CD14-positive monocyte (primary cell): ENCODE measurements around the gene ABCG5. TPM values are rescaled to one million over a fixed set of nuclear protein-coding genes. Genes with fewer than 3 reads are reported as not detected.

Experiments used
- DNase-seq, 3 donors: peaks; one replicate each; pipeline ENCODE4 v3.0.0-alpha.2; 2011 to 2022
- H2AFZ ChIP-seq: 2 replicates; pipeline ENCODE4 v1.6.0; 2012; ENCODE audit warnings: mild to moderate bottlenecking, low read depth, low read length, inconsistent platforms; ENCODE audit not compliant: insufficient read depth, poor library complexity, severe bottlenecking
- H3K27ac ChIP-seq, 2 donors: 1 replicate in 1 of 2; 2 replicates in 1 of 2; pipeline ENCODE4 v1.5.1; 2012 to 2013; ENCODE audit warnings: low read length in 2 of 2, control low read depth in 1 of 2, inconsistent platforms in 1 of 2, low read depth in 1 of 2, mild to moderate bottlenecking in 1 of 2
- H3K27me3 ChIP-seq, 2 donors: one replicate each; pipeline versions ENCODE4 v1.6.0 to v1.6.1; 2011 to 2013; ENCODE audit warnings: low read length in 2 of 2; ENCODE audit not compliant: control insufficient read depth in 2 of 2, insufficient read depth in 2 of 2
- H3K36me3 ChIP-seq, 2 donors: replicated peaks in 1 of 2; 1 replicate in 1 of 2; 2 replicates in 1 of 2; pipeline versions ENCODE4 v1.5.1 to v1.6.1; 2012 to 2013; ENCODE audit warnings: low read length in 2 of 2, control low read depth in 1 of 2, inconsistent platforms in 1 of 2, mild to moderate bottlenecking in 1 of 2; ENCODE audit not compliant: insufficient read depth in 2 of 2, control insufficient read depth in 1 of 2
- H3K4me1 ChIP-seq, 2 donors: 1 replicate in 1 of 2; 2 replicates in 1 of 2; pipeline versions ENCODE4 v1.5.1 to v1.6.1; 2012 to 2013; ENCODE audit warnings: low read length in 2 of 2, control low read depth in 1 of 2, inconsistent platforms in 1 of 2, mild to moderate bottlenecking in 1 of 2, moderate library complexity in 1 of 2; ENCODE audit not compliant: insufficient read depth in 2 of 2, control insufficient read depth in 1 of 2
- H3K4me2 ChIP-seq: replicated peaks from 2 replicates; pipeline ENCODE3; 2012; ENCODE audit warnings: low read length, moderate library complexity, mild to moderate bottlenecking; ENCODE audit not compliant: poor library complexity, severe bottlenecking; ENCODE audit errors: extremely low read depth
- H3K4me3 ChIP-seq, 3 experiments: fragments of 200-600 bp in 1 of 3; sonication (generic) in 1 of 3; replicated peaks in 1 of 3; 1 replicate in 2 of 3; 2 replicates in 1 of 3; pipeline ENCODE4 v1.5.1; 2011 to 2013; ENCODE audit warnings: low read length in 3 of 3, mild to moderate bottlenecking in 3 of 3, control low read depth in 2 of 3, low read depth in 2 of 3, inconsistent platforms in 1 of 3, moderate library complexity in 1 of 3
- H3K79me2 ChIP-seq: 2 replicates; pipeline ENCODE4 v1.6.0; 2012; ENCODE audit warnings: mild to moderate bottlenecking, control low read depth, inconsistent platforms, low read length, moderate library complexity; ENCODE audit not compliant: insufficient read depth
- H3K9ac ChIP-seq: 2 replicates; pipeline ENCODE4 v1.6.0; 2017; ENCODE audit warnings: low read length, mild to moderate bottlenecking; ENCODE audit not compliant: insufficient read depth, poor library complexity, severe bottlenecking
- H3K9me3 ChIP-seq, 2 donors: replicated peaks in 1 of 2; 1 replicate in 1 of 2; 2 replicates in 1 of 2; pipeline versions ENCODE4 v1.5.1 to v1.6.1; 2012 to 2013; ENCODE audit warnings: low read length in 2 of 2, control low read depth in 1 of 2; ENCODE audit not compliant: control insufficient read depth in 1 of 2, insufficient read depth in 1 of 2
- H4K20me1 ChIP-seq: 2 replicates; pipeline ENCODE4 v1.6.0; 2012; ENCODE audit warnings: mild to moderate bottlenecking, low read length, control low read depth, moderate library complexity; ENCODE audit not compliant: insufficient read depth
- H3K27ac Mint-ChIP-seq, 7 donors: one replicate each; pipeline ENCODE4 v1.8.0; 2020; ENCODE audit warnings: mild to moderate bottlenecking in 7 of 7, mixed read lengths in 7 of 7, moderate library complexity in 6 of 7, inconsistent platforms in 2 of 7
- H3K27me3 Mint-ChIP-seq, 3 donors: one replicate each; pipeline ENCODE4 v1.8.0; 2021 to 2022; ENCODE audit warnings: low read depth in 3 of 3, mild to moderate bottlenecking in 3 of 3, mixed read lengths in 3 of 3, moderate library complexity in 3 of 3, inconsistent platforms in 1 of 3
- H3K36me3 Mint-ChIP-seq, 2 donors: one replicate each; pipeline ENCODE4 v1.8.0; 2020; ENCODE audit warnings: mixed read lengths in 2 of 2, inconsistent platforms in 1 of 2, mild to moderate bottlenecking in 1 of 2
- H3K4me1 Mint-ChIP-seq: one replicate; pipeline ENCODE4 v1.8.0; 2020; ENCODE audit warnings: mild to moderate bottlenecking, mixed read lengths
- H3K4me3 Mint-ChIP-seq, 2 donors: one replicate each; pipeline ENCODE4 v1.8.0; 2020; ENCODE audit warnings: mild to moderate bottlenecking in 2 of 2, mixed read lengths in 2 of 2, moderate library complexity in 1 of 2
- H3K9me3 Mint-ChIP-seq, 7 donors: one replicate each; pipeline ENCODE4 v1.8.0; 2020 to 2022; ENCODE audit warnings: mixed read lengths in 7 of 7, mild to moderate bottlenecking in 6 of 7, moderate library complexity in 6 of 7, inconsistent platforms in 2 of 7
- WGBS: methylation state at CpG from one replicate; pipeline ENCODE4 v1.1.5; 2013; ENCODE audit warnings: missing lambda C conversion rate; ENCODE audit not compliant: insufficient coverage; 5-methylcytosine and 5-hydroxymethylcytosine counted together
- intact Hi-C, 2 donors: fragments of 100-400 bp; cut with micrococcal nuclease; formaldehyde crosslinking; loops; one replicate each; pipeline versions ENCODE4 v1.15.0 to v1.15.1; 2023
- polyA plus RNA-seq, 3 donors: library from polyadenylated mRNA; depleted of rRNA in 1 of 3; unstranded in 2 of 3; stranded (reverse) in 1 of 3; fragments of 300-500 nt in 2 of 3; fragments of >200 nt in 1 of 3; fragmentation: Illumina TruSeq in 2 of 3; gene quantifications; 1 replicate in 2 of 3; 2 replicates in 1 of 3; pipeline ENCODE4 v1.2.3, GENCODE V29; 2012 to 2021
- TF ChIP-seq, protein P1 (sequence below): fragments of 200-600 bp; IDR thresholded peaks from one replicate; pipeline ENCODE4 v1.8.0; 2022; ENCODE audit warnings: antibody characterized with exemption, mild to moderate bottlenecking

The ABCG5 gene
- polyA plus RNA-seq, 3 donors: not detected

- no peak overlapping the region for H3K27ac Mint-ChIP-seq
- Histone ChIP-seq H3K4me2 (no peak overlapping the region), H3K4me1 (no peaks in the 10 kb centered on the region), H3K36me3 (no peaks in the 10 kb centered on the region), H3K27ac (no peak overlapping the region), H2AFZ (no peak overlapping the region), H3K9me3 (no peaks in the 10 kb centered on the region), H3K4me3 (no peak overlapping the region), H3K9ac (no peak overlapping the region), H3K27me3 (peaks cover 5 to 12% of the 10 kb centered on the region in 2 donors), H3K79me2 (no peaks in the 10 kb centered on the region), H4K20me1 (no peaks in the 10 kb centered on the region)
- H3K36me3 Mint-ChIP-seq: no peaks in the 10 kb centered on the region
- TF ChIP-seq, protein P1, sequence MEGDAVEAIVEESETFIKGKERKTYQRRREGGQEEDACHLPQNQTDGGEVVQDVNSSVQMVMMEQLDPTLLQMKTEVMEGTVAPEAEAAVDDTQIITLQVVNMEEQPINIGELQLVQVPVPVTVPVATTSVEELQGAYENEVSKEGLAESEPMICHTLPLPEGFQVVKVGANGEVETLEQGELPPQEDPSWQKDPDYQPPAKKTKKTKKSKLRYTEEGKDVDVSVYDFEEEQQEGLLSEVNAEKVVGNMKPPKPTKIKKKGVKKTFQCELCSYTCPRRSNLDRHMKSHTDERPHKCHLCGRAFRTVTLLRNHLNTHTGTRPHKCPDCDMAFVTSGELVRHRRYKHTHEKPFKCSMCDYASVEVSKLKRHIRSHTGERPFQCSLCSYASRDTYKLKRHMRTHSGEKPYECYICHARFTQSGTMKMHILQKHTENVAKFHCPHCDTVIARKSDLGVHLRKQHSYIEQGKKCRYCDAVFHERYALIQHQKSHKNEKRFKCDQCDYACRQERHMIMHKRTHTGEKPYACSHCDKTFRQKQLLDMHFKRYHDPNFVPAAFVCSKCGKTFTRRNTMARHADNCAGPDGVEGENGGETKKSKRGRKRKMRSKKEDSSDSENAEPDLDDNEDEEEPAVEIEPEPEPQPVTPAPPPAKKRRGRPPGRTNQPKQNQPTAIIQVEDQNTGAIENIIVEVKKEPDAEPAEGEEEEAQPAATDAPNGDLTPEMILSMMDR: no peak
- H3K4me3 Mint-ChIP-seq: no peak overlapping the region
- H3K27me3 Mint-ChIP-seq: peaks cover 16 to 35% (median 27%) of the 10 kb centered on the region in 3 donors
- H3K9me3 Mint-ChIP-seq: no peaks in the 10 kb centered on the region
- no CpG with 5 or more reads among the region's 3 CpGs for WGBS
- intact Hi-C loops: no loop called here
- peaks cover 2% of the 10 kb centered on the region for H3K4me1 Mint-ChIP-seq
- DNase-seq: no peak
Measured at GRCh38 chr2:43825841-43826240, 12.8 kb downstream of the ABCG5 start.

- peaks cover 2% of the 10 kb centered on the region for H3K4me1 Mint-ChIP-seq
- H3K79me2 ChIP-seq: no peaks in the 10 kb centered on the region
- no peaks in the 10 kb centered on the region for H3K36me3 ChIP-seq
- no peak overlapping the region for H3K4me3 Mint-ChIP-seq
- no peaks in the 10 kb centered on the region for H3K4me1 ChIP-seq
- no peak overlapping the region for H2AFZ ChIP-seq
- H3K27ac ChIP-seq: no peak overlapping the region
- no peak overlapping the region for H3K4me3 ChIP-seq
- intact Hi-C loops: no loop called here
- H3K9me3 Mint-ChIP-seq: peaks cover 0 to 2% (median 0%) of the 10 kb centered on the region in 7 donors
- no peak overlapping the region for H3K27ac Mint-ChIP-seq
- no peaks in the 10 kb centered on the region for H4K20me1 ChIP-seq
- no peaks in the 10 kb centered on the region for H3K36me3 Mint-ChIP-seq
- WGBS: 94% methylated on average over 9 of the region's 12 CpGs
- H3K9me3 ChIP-seq: no peaks in the 10 kb centered on the region
- H3K27me3 ChIP-seq: peaks cover 0 to 6% of the 10 kb centered on the region in 2 donors
- DNase-seq: no peak
- H3K27me3 Mint-ChIP-seq: peaks cover 12 to 32% (median 20%) of the 10 kb centered on the region in 3 donors
- TF ChIP-seq, protein P1: no peak
- no peak overlapping the region for H3K4me2 ChIP-seq
- H3K9ac ChIP-seq: no peak overlapping the region
Measured at GRCh38 chr2:43824951-43825493, 13.6 kb downstream of the ABCG5 start.
